Activated CD8-positive, alpha-beta memory T cell treated with anti-CD3 and anti-CD28 coated beads for 48 hours (primary cell): ENCODE results near the gene SNX13.

Source experiments
- DNase-seq, 3 experiments: peaks; one replicate each; pipeline ENCODE4 v3.0.0-alpha.2; 2020; ENCODE audit warnings: low read depth in 2 of 3, low spot score in 2 of 3

Gene SNX13, protein sequence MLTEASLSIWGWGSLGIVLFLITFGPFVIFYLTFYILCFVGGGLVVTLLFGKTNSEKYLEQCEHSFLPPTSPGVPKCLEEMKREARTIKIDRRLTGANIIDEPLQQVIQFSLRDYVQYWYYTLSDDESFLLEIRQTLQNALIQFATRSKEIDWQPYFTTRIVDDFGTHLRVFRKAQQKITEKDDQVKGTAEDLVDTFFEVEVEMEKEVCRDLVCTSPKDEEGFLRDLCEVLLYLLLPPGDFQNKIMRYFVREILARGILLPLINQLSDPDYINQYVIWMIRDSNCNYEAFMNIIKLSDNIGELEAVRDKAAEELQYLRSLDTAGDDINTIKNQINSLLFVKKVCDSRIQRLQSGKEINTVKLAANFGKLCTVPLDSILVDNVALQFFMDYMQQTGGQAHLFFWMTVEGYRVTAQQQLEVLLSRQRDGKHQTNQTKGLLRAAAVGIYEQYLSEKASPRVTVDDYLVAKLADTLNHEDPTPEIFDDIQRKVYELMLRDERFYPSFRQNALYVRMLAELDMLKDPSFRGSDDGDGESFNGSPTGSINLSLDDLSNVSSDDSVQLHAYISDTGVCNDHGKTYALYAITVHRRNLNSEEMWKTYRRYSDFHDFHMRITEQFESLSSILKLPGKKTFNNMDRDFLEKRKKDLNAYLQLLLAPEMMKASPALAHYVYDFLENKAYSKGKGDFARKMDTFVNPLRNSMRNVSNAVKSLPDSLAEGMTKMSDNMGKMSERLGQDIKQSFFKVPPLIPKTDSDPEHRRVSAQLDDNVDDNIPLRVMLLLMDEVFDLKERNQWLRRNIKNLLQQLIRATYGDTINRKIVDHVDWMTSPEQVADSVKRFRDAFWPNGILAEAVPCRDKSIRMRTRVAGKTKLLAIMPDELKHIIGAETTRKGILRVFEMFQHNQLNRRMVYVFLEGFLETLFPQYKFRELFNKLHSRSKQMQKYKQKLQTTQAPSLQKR

DNA sequence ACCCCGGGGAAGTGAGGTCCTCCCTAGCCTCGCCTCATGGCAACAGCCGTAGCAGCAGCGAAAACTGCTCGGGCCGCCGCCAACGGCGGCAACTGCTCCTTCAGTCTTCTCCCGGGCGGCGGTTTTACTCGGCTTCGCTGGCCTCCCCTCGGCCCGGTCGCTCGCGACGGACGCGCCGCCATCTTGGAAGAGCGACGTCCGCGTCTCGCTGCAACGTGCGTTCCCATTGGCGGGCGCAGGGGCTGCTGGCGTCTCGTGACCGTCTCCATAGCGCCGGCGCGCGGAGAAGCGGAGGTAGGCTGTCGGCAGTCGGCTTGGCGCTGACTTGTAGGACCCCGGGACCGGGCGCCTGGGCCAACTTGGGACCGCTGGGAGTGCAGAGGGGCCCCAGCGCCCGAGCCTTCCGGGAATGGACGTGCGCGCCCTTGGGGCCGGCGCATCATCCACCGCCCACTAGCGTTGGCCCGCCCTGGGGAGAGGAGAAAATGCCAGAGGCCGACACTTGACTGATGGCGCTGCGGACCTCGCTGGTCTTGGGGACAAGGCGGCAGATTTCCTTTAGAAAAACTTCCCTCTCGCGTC lies at the start of gene SNX13:
Gene SNX13 (minus strand): TSS at position 193 of the 582 bp plus-strand sequence. CDS start 199 bp downstream, outside the sequence.
- DNase-seq, result peak; percentile 69 to 73 (median 72)

DNA sequence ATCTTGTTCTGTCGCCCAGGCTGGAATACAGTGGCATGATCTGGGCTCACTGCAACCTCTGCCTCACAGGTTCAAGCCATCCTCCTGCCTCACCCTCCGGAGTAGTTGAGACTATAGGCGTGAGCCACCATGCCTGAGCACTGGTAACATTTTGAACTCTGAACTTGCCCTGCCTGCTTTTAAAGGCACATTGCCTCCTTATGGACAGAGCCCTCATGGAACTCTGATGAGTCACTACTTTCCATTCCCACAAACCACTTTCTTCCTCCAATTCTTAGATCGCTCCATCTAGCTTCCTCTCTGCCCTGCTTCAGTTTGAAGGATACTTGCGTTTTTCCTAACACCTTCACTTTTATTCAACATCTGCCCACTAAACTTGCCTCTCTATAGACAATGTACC lies 49.3 kb upstream of the SNX13 start:
- DNase-seq, result no peak

DNA sequence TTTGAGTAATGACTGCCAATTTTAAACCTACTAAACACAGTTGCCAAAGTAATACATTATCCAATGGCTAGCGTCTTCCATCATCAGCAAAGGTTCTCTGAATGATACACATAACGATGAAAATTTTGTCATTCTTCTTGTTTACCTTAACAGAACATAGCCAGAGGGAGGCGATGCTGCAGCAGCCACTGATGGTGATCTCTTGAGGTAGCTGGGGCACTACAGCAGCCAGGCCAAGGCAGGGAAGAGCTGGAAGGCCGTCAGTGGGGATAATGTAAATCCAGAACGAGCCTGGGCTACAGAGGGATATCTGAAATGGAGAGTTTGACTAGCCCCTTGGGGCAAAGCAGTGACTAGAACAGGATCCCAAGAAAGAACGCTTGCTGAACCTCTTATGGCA lies 48.6 kb upstream of the SNX13 start:
- no peak for DNase-seq

DNA sequence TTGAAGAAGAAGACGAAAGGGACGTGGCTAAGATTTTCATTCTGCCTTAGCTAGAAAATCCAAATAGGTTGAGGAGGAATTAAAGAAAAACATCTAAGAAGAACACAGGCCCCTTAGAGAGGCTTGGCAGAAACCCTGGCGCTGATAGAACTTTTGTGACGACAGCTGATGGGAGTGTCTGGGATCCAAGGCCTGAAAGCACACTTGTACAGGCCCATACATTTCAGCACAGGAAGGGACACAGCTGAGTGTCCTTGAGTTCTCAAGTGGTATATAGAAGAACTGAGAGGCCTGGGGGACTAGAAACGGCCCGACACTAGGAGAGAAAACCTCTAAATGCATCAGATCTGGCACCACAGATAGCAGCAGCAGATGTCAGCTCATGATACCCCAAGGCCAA lies 47.8 kb upstream of the SNX13 start:
- no peak for DNase-seq

DNA sequence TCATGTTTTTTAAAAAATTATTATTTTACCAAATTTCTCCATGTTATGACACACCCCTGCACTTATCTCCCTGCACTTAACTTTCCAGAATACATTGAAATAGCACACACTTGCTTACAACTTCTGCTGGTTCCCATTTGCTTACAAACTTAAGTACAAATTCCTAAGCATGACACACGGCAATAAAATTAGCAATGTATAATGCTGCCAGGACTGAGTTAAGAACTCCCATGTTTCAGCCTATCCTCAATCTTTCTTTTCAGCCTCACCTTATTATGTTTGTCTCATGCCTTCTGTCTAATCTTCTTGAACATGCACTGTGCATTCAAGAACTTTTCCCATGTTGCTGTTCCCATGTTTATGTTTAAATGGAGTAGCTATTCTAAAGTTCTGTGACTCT lies 46.6 kb upstream of the SNX13 start:
- DNase-seq, result no peak

DNA sequence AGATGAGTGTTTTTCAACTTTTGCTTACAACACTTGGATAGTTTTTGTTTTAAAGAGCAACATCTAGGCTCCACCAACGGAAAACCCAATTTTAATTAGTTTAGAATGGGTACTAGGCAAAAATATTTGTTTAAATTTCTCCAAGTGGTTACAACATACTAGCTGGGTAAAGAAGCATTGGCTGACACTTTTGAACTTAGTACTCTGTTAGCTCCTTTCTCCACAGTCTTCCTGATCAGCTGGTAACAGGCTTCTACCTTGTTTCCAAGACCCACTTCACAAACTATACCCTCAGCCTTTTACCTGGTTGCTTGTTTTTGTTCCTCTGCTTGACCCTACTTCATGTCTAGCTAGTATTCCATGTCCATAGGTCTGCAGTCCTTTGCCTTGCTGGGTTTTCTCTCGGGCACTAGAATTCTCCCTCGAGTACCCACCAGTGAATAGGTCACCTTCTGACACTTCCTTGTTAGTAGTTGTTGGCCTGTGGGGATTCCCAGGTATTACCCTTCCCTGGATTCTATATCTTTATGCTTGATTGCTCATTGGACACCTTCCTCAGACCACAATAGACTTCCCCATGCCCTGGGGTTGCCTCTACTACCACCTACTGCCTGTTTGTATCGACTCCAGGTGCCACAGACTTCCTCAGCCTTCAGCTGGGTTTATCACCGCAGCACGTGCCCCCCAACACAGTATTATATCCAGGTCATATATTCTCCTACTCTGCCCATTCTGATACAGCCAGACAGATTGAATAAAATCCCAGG lies 45.4 kb upstream of the SNX13 start:
- DNase-seq, result no peak

DNA sequence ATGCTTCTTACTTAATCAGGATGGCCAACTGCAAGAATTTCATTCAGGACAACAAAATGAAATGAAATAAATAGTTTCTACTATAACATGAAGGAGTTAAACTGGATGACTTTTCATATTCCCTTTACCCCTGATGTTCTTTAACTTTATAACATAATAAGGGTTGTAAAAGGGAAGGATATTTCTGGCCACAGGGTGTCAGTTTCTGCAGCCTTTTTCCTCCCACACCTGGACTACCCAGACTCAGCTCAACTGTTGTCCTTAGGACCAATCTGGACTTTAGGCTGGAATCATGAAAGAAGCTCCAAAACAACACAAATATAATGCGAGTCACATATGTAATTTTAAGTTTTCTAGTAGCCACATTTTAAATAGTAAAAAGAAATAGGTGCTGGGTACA lies 44.0 kb upstream of the SNX13 start:
- no peak for DNase-seq

DNA sequence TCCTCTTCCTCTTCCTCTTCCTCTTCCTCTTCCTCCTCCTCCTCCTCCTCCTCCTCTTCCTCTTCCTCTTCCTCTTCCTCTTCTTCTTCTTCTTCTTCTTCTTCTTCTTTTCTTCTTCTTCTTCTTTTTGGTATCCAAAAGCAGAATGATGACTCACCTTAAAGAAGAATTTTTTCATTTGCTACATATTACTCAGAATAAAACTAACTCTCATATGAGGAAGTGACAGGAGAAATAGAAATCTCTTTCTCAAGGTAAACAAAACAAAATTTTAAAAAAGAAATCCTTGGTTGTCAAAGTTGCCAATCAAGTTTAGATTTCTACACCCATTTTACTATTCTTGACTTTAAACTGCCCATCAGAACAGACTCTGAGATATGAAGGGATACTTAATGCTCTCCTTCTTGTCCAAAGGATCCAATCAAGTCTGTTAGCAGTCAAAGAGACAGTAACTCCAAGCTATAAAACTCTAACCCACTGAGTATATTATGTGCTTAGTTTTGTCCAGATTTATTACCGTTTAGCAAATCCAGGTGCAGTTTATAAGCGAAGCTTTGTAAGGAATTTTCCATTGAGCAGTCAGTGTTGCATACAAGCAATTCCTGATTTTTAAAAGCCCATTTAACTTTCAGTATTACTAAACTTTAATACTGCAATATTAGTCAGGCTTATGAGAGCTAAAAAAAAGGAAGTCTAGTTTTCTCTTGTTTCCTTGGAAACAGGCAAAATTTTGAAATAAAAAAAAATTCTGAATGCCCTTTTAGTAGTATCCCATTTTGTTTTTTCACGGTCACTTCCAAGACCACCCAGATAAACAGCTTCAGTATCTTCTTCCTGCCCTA lies 43.1 kb upstream of the SNX13 start:
- no peak for DNase-seq

DNA sequence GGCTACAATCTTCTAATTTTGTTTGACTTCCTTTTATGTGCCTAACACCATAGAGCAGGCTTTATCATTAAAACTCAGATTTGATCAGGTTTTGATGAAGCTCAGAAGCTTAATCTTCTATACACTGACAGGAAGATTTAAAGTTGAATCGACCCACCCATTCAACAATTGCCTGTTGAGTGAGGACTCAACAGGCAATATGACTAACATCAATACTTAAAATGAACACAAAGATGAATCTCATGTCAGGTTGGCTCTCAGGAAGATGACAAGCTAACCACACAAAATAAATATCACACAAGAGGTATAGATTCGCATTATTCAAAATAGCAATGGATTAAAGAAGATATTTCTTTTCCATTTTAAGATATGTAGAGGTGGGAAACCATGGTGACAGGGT lies 36.7 kb upstream of the SNX13 start:
- no peak for DNase-seq

DNA sequence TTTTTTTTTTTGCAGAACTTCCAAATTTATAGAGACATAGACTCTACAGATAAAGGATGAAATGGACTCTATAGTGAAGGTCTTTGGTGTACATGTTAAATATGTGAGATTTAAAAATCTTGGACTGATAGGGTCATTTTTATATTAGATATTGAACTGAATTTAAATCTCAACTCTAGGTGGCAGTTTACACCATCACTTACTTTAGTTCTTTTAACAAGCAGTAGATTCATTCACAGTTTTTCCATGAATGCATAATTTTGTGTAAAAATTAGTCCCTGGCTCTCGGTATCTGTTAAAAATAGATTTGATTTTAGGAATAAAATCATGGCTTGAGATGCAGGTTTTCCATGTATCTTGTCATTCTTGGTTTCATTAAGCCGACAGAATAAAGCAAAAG lies 31.1 kb upstream of the SNX13 start:
- no peak for DNase-seq

DNA sequence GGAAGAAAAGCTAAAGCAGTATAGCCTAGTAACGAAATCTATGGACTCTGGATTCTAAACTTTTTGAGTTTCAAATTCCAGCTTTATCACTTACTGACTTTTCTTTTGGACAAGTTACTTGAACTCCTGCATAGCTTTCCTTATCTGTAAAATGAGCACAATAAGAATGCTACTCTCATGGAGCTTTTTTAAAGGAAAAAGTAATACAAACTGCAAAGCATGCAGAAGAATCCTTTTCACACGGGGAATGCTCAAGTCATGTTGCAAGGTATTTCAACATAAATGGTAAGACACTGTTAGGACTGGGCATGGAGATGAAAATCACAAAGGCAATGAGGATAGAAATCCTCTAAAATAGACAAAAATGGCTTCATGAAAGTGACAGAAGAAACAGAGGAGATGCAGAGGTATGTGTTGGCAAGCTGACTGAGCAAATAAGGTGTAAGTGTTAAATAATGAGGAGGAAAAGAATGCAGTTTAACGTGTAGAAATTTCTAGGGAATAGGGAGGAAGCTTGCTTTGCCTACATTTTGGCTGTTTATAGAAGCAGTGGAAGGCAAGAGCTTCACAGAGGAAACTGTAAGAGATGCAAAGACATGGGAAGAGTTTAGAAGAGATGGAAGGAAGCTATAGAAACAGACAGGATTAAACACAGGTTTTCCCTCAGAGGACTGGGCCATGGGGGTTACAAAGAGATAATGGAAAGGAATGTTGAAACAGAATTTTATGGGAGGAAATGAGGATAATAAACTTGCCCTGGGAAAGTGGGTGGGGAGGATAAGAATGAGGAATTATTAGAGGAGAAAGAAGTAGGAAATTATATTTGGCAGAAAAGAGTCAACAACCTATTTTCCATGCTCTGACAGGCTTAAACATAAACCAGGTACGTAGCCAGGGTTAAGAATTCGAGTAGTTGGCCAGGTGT lies 28.8 kb upstream of the SNX13 start:
- DNase-seq, result no peak

DNA sequence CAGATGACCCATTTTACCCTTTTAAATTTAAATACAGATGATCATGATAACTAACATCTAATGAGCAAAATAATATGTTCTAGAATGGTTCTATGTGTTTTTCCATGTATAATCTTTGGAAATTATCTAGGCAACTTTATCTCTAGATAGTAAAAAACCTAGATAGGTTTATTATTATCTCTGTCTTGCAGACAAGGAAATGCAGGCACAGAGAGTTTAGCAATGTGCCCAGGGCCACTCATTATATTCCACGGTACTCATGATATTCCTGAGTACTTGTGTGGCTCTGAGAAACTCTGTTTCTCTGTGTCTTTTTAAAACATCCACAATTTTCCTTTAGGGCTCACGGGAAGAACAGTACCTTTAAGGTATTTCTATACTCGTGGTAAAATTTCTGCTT lies 26.4 kb upstream of the SNX13 start:
- no peak for DNase-seq

DNA sequence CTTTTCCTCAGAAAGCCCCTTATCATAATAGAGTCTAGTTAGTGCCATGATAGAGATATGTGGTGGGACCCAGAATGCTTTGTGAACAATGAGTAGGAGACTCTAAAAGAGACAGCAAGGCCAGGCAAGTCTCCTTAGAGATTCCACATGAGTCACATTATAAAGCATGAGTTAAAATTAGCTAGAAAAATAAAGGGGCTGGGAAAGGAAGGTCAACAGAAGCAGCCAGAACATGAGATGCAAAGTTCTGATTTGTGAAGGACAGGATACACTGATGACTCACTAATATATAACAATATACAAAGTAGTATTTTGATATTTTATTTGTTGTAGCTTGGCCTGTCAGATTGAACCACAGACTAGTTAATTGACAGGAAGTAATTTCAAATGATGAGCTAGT lies 25.3 kb upstream of the SNX13 start:
- no peak for DNase-seq

DNA sequence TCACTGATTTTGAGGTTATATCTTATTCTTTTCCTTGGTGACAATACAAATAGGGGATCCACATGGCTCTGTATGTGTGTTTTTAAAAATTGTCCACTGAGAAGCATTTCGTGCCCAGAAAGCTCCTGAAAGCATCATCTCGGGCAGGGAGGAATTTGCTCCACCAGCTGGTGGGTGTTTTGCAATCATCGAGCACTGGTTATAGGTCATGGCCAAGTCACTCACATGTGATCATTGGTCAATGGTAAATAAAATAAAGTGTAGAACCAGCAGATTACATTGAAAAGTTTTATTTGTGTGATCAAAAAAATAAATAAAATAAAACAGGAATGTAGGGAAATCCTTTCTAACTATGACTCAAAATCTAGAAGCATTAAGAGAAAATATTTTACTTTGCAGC lies 23.0 kb upstream of the SNX13 start:
- DNase-seq, result no peak

DNA sequence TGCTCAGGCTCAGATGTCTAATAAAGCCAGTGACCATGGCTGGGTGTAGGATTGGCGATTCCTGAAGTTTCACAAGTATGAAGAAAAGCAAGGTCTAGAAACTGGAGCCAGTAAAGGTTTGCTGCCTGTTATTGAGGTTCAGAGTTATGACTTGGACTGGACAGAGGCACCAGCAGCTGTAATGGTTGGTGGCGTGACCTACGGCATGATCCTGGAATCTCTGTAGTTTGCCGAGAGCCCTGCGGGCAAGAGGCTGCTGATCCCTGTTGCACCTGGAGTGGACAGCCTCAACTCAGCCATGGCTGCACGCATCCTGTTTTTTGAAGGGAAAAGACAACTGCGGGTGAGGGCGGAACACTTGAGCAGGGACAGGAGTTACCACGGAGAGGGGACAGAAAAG lies 22.4 kb upstream of the SNX13 start:
- DNase-seq, result no peak

DNA sequence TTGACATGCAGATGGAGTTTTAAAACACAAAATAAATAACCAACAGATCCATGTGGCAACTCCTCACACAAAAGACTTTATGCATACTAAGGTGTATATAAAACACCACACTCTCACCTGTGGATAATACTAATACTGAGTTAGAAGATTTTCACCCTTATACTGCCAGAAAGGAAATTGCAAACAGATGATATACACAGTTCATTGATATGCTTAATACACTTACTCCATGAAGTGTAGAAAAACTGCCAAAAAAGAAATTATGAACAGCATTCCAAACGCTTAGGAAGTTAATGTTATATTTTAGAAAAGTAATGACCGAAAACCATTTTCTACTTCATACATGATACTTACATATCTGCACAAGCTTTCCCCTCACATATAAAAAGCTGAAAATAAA lies 17.6 kb upstream of the SNX13 start:
- no peak for DNase-seq

DNA sequence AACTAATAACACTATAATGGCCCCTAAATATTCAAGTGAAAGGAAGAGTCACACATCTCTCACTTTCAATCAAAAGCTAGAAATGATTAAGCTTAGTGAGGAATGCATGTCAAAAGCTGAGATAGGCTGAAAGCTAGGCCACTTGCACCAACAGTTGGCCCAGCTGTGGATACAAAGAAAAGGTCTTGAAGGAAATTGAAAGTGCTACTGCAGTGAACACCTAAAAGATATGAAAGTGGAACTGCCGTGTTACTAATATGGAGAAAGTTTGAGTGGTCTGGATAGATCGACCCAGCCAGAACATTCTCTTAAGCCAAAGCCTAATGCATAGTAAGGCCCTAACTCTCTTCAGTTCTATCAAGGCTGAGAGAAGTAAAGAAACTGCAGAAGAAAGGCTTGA lies 12.1 kb upstream of the SNX13 start:
- no peak for DNase-seq

DNA sequence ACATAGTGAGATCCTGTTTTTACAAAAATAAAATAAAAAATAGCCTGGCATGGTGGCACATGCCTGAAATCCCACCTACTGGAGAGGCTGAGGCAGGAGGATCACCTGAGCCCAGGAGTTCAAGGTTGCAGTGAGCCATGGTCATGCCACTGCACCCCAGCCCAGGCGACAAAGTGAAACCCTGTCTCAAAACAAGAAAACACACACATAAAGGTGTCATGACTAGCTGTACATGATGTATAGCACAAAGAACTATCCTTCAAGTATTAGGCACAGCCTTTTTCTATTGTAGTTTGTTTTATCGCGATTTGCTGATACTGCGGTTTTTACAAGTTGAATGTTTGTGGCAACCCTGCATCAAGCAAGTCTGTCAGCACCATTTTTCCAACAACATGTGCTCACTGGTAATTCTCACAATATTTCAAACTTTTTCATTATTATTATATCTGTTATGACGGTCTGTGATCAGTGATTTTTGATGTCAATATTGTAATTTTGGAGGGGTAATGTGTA lies 11.5 kb upstream of the SNX13 start:
- no peak for DNase-seq
